IgD-negative memory B cell (primary cell): ENCODE results near the gene SMAD5. TPM values are rescaled to one million over a fixed set of nuclear protein-coding genes. Genes with fewer than 3 reads are reported as not detected.

Experiments used
- H3K27ac Mint-ChIP-seq, 3 donors: one replicate each; pipeline ENCODE4 v1.8.0; 2020 to 2022; ENCODE audit warnings: mild to moderate bottlenecking in 3 of 3, mixed read lengths in 3 of 3, moderate library complexity in 1 of 3
- H3K27me3 Mint-ChIP-seq: one replicate; pipeline ENCODE4 v1.8.0; 2021; ENCODE audit warnings: mixed read lengths
- H3K36me3 Mint-ChIP-seq: one replicate; pipeline ENCODE4 v1.8.0; 2020; ENCODE audit warnings: mild to moderate bottlenecking, mixed read lengths
- H3K4me1 Mint-ChIP-seq, 3 donors: one replicate each; pipeline ENCODE4 v1.8.0; 2020 to 2022; ENCODE audit warnings: mixed read lengths in 3 of 3, mild to moderate bottlenecking in 1 of 3
- H3K4me3 Mint-ChIP-seq, 4 donors: one replicate each; pipeline ENCODE4 v1.8.0; 2020 to 2022; ENCODE audit warnings: mild to moderate bottlenecking in 4 of 4, mixed read lengths in 4 of 4, moderate library complexity in 3 of 4
- H3K9me3 Mint-ChIP-seq, 3 donors: one replicate each; pipeline ENCODE4 v1.8.0; 2020 to 2021; ENCODE audit warnings: mixed read lengths in 3 of 3, mild to moderate bottlenecking in 1 of 3
- polyA plus RNA-seq: library from polyadenylated mRNA; unstranded; fragments of 300-500 nt; fragmentation: Illumina TruSeq; gene quantifications from one replicate; pipeline ENCODE4 v1.2.3, GENCODE V29; 2021

The SMAD5 gene
- polyA plus RNA-seq, 1 donor from 2014 or later = 26.9 TPM

- Mint-ChIP-seq H3K4me3 (peak overlapping the region; percentile 95 to 100 (median 98)), H3K4me1 (peaks cover 25 to 30% (median 27%) of the 10 kb centered on the region in 3 donors), H3K27ac (peak overlapping the region; percentile 86 to 95 (median 87)), H3K36me3 (no peaks in the 10 kb centered on the region), H3K9me3 (no peaks in the 10 kb centered on the region), H3K27me3 (no peaks in the 10 kb centered on the region)
Observed at GRCh38 chr5:136133222-136133921, 727 bp downstream of the SMAD5 start.

- H3K9me3 Mint-ChIP-seq = no peaks in the 10 kb centered on the region
- H3K36me3 Mint-ChIP-seq = no peaks in the 10 kb centered on the region
- peak overlapping the region; percentile 95 to 100 (median 98) for H3K4me3 Mint-ChIP-seq
- H3K27me3 Mint-ChIP-seq = no peaks in the 10 kb centered on the region
- peaks cover 25 to 32% (median 27%) of the 10 kb centered on the region in 3 donors for H3K4me1 Mint-ChIP-seq
- peak overlapping the region; percentile 86 to 95 (median 87) for H3K27ac Mint-ChIP-seq
Observed at GRCh38 chr5:136133922-136134379, 1.3 kb downstream of the SMAD5 start.

GRCh38 chr5:136134653-136135052, 2.0 kb downstream of the SMAD5 start:
- no peaks in the 10 kb centered on the region for H3K9me3 Mint-ChIP-seq
- no peaks in the 10 kb centered on the region for H3K27me3 Mint-ChIP-seq
- peak overlapping the region in 2 of 4 donors; percentile 49 to 51 for H3K4me3 Mint-ChIP-seq
- no peak overlapping the region for H3K27ac Mint-ChIP-seq
- H3K36me3 Mint-ChIP-seq = no peaks in the 10 kb centered on the region
- H3K4me1 Mint-ChIP-seq = peaks cover 27 to 37% (median 33%) of the 10 kb centered on the region in 3 donors

GRCh38 chr5:136135536-136135935, 2.9 kb downstream of the SMAD5 start:
- H3K9me3 Mint-ChIP-seq = no peaks in the 10 kb centered on the region
- H3K27ac Mint-ChIP-seq = peak overlapping the region in 1 of 3 donors; percentile 49
- no peak overlapping the region for H3K4me3 Mint-ChIP-seq
- H3K27me3 Mint-ChIP-seq = no peaks in the 10 kb centered on the region
- H3K36me3 Mint-ChIP-seq = no peaks in the 10 kb centered on the region
- H3K4me1 Mint-ChIP-seq = peaks cover 27 to 37% (median 33%) of the 10 kb centered on the region in 3 donors

- Mint-ChIP-seq H3K27ac (peak overlapping the region in 1 of 3 donors; percentile 15), H3K9me3 (no peaks in the 10 kb centered on the region), H3K36me3 (no peaks in the 10 kb centered on the region), H3K4me1 (peaks cover 17 to 34% (median 24%) of the 10 kb centered on the region in 3 donors), H3K27me3 (no peaks in the 10 kb centered on the region), H3K4me3 (peak overlapping the region in 1 of 4 donors; percentile 47)
Observed at GRCh38 chr5:136137497-136138220, 5.0 kb downstream of the SMAD5 start.

GRCh38 chr5:136141561-136141960, 8.9 kb downstream of the SMAD5 start:
- Mint-ChIP-seq H3K36me3 (no peaks in the 10 kb centered on the region), H3K27me3 (no peaks in the 10 kb centered on the region), H3K9me3 (no peaks in the 10 kb centered on the region), H3K27ac (no peak overlapping the region), H3K4me1 (peaks cover 7 to 23% (median 21%) of the 10 kb centered on the region in 3 donors), H3K4me3 (no peak overlapping the region)

GRCh38 chr5:136143312-136143711, 10.7 kb downstream of the SMAD5 start:
- Mint-ChIP-seq H3K36me3 (peaks cover 2% of the 10 kb centered on the region), H3K27me3 (no peaks in the 10 kb centered on the region), H3K4me3 (no peak overlapping the region), H3K9me3 (no peaks in the 10 kb centered on the region), H3K4me1 (peaks cover 8 to 16% (median 15%) of the 10 kb centered on the region in 3 donors), H3K27ac (no peak overlapping the region)

GRCh38 chr5:136143763-136144162, 11.1 kb downstream of the SMAD5 start:
- Mint-ChIP-seq H3K27me3 (no peaks in the 10 kb centered on the region), H3K4me3 (no peak overlapping the region), H3K9me3 (no peaks in the 10 kb centered on the region), H3K36me3 (peaks cover 2% of the 10 kb centered on the region), H3K27ac (no peak overlapping the region), H3K4me1 (peaks cover 9 to 17% (median 16%) of the 10 kb centered on the region in 3 donors)

GRCh38 chr5:136145030-136145429, 12.4 kb downstream of the SMAD5 start:
- Mint-ChIP-seq H3K4me1 (peaks cover 10 to 11% (median 11%) of the 10 kb centered on the region in 3 donors), H3K27me3 (no peaks in the 10 kb centered on the region), H3K27ac (no peak overlapping the region)

GRCh38 chr5:136146201-136146600, 13.6 kb downstream of the SMAD5 start:
- H3K4me1 Mint-ChIP-seq = peaks cover 10 to 14% (median 11%) of the 10 kb centered on the region in 3 donors
- H3K27ac Mint-ChIP-seq = no peak overlapping the region
- no peaks in the 10 kb centered on the region for H3K9me3 Mint-ChIP-seq
- no peaks in the 10 kb centered on the region for H3K27me3 Mint-ChIP-seq
- peaks cover 9% of the 10 kb centered on the region for H3K36me3 Mint-ChIP-seq
- H3K4me3 Mint-ChIP-seq = no peak overlapping the region

More at GRCh38 chr5:136145030-136145429, 12.4 kb downstream of the SMAD5 start:
- Mint-ChIP-seq H3K9me3 (no peaks in the 10 kb centered on the region), H3K36me3 (peaks cover 5% of the 10 kb centered on the region), H3K4me3 (no peak overlapping the region)

- Mint-ChIP-seq H3K36me3 (peaks cover 9% of the 10 kb centered on the region), H3K4me3 (no peak overlapping the region), H3K27ac (no peak overlapping the region), H3K9me3 (no peaks in the 10 kb centered on the region), H3K4me1 (peaks cover 10 to 14% (median 11%) of the 10 kb centered on the region in 3 donors), H3K27me3 (no peaks in the 10 kb centered on the region)
Observed at GRCh38 chr5:136147632-136148031, 15.0 kb downstream of the SMAD5 start.

GRCh38 chr5:136149891-136150290, 17.2 kb downstream of the SMAD5 start:
- Mint-ChIP-seq H3K4me1 (peaks cover 10 to 18% (median 11%) of the 10 kb centered on the region in 3 donors), H3K9me3 (no peaks in the 10 kb centered on the region), H3K4me3 (no peak overlapping the region), H3K36me3 (peaks cover 23% of the 10 kb centered on the region), H3K27ac (no peak overlapping the region), H3K27me3 (no peaks in the 10 kb centered on the region)

- Mint-ChIP-seq H3K36me3 (peaks cover 24% of the 10 kb centered on the region), H3K4me1 (peaks cover 0 to 14% (median 5%) of the 10 kb centered on the region in 3 donors), H3K27me3 (no peaks in the 10 kb centered on the region), H3K27ac (no peak overlapping the region), H3K4me3 (no peak overlapping the region), H3K9me3 (no peaks in the 10 kb centered on the region)
Observed at GRCh38 chr5:136153581-136154236, 21.1 kb downstream of the SMAD5 start.

- Mint-ChIP-seq H3K9me3 (no peaks in the 10 kb centered on the region), H3K27ac (no peak overlapping the region), H3K36me3 (peaks cover 21% of the 10 kb centered on the region), H3K4me1 (peaks cover 4 to 11% (median 8%) of the 10 kb centered on the region in 3 donors), H3K27me3 (no peaks in the 10 kb centered on the region), H3K4me3 (no peak overlapping the region)
Observed at GRCh38 chr5:136155078-136155477, 22.4 kb downstream of the SMAD5 start.

GRCh38 chr5:136155761-136156160, 23.1 kb downstream of the SMAD5 start:
- no peak overlapping the region for H3K27ac Mint-ChIP-seq
- H3K9me3 Mint-ChIP-seq = no peaks in the 10 kb centered on the region
- no peaks in the 10 kb centered on the region for H3K27me3 Mint-ChIP-seq
- H3K4me1 Mint-ChIP-seq = peaks cover 4 to 8% (median 8%) of the 10 kb centered on the region in 3 donors
- H3K36me3 Mint-ChIP-seq = peaks cover 19% of the 10 kb centered on the region
- H3K4me3 Mint-ChIP-seq = no peak overlapping the region
